ENCODE measurements around the gene ZNF787. TPM values are rescaled to one million over a fixed set of nuclear protein-coding genes. Genes with fewer than 3 reads are reported as not detected.
A peak's percentile ranks its signal among the peaks of the same experiment; 100 is the strongest.

ZNF787 gene
- total and polyA plus RNA-seq, 2 of the 13 experiments (the other 11 are each of a cell fraction or from before 2014, with no cell fraction given), result 15.1 to 42.8 TPM

DNA sequence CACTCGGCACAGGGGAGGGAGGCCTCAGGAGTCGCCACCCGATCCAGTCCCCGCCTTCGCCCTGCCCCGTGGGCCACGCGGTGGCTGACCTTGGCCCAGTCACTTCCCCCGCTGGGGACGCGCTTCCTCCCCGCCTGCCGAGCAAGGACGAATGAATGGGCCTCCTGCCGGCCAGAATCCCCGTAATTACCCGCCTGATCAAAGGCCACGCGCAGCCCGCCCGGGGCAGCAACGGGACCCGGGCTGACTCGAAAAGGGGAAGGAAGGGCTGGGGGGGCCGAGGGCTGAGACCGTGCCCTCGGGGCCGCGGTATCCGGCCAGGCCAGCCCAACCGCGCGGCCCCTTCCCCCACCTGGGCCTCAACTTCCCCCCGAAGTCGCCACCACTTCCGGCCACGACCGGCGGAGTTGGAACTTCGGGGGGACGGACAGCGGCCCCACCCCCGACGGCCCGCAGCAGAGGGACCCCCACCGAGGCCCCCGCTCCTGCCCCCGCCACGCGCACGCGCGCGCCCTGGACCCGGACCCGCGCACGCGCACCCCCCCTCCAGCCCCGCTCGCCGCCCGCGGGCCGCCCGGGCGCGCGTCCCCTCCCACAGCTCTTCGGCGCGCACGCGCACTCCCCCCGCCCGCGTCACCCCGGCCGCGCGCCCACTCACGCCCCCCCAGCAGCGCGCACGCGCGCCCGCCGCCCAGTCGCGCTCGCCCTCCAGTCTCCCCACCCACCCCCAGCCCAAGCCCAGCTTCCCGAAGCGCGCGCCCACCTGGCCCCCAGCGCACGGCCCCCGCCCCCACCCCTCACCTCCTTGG lies 520 bp downstream of the ZNF787 start (continued):
- TF ChIP-seq ZIK1 (CRISPR knock-in tag; IDR thresholded peaks at IDR 0.05; ENCODE audit: borderline replicate concordance, low read depth) (peak; percentile 88; the same call in 1 of the 2 replicates), ZNF382 (CRISPR knock-in tag; IDR thresholded peaks at IDR 0.05; ENCODE audit: borderline replicate concordance) (no peak), NR2C2 (CRISPR knock-in tag; IDR thresholded peaks at IDR 0.05; ENCODE audit: borderline replicate concordance) (peak; percentile 49; the same call in 1 of the 2 replicates), ZNF20 (CRISPR knock-in tag; IDR thresholded peaks at IDR 0.05) (no peak), SMARCE1 (IDR thresholded peaks at IDR 0.05; ENCODE audit: borderline replicate concordance) (no peak), RCOR2 (CRISPR knock-in tag; IDR thresholded peaks at IDR 0.05) (0 out of 2 replicates have a peak, but pooled peaks have one; percentile 30), KLF6 (CRISPR knock-in tag; IDR thresholded peaks at IDR 0.05) (peak; percentile 73; the same call in 1 of the 2 replicates), ZNF703 (CRISPR knock-in tag; IDR thresholded peaks at IDR 0.05; ENCODE audit: borderline replicate concordance) (no peak), ZNF607 (CRISPR knock-in tag; IDR thresholded peaks at IDR 0.05; ENCODE audit: borderline replicate concordance) (peak; percentile 95), ATF7-NPFF (CRISPR knock-in tag; IDR thresholded peaks at IDR 0.05; ENCODE audit: low read depth) (peak; percentile 74), PPARG (CRISPR knock-in tag; conservative IDR thresholded peaks at IDR 0.05) (peak; percentile 61), ZNF776 (CRISPR knock-in tag; IDR thresholded peaks at IDR 0.05) (peak; percentile 42; the same call in 1 of the 2 replicates), ZNF780A (CRISPR knock-in tag; IDR thresholded peaks at IDR 0.05) (no peak), NFE2L1 (CRISPR knock-in tag; IDR thresholded peaks at IDR 0.05; ENCODE audit: borderline replicate concordance) (no peak), KDM3A (CRISPR knock-in tag; IDR thresholded peaks at IDR 0.05; ENCODE audit: low read depth) (peak; percentile 80; the same call in 1 of the 2 replicates)
- TF ChIP-seq, protein P1, sequence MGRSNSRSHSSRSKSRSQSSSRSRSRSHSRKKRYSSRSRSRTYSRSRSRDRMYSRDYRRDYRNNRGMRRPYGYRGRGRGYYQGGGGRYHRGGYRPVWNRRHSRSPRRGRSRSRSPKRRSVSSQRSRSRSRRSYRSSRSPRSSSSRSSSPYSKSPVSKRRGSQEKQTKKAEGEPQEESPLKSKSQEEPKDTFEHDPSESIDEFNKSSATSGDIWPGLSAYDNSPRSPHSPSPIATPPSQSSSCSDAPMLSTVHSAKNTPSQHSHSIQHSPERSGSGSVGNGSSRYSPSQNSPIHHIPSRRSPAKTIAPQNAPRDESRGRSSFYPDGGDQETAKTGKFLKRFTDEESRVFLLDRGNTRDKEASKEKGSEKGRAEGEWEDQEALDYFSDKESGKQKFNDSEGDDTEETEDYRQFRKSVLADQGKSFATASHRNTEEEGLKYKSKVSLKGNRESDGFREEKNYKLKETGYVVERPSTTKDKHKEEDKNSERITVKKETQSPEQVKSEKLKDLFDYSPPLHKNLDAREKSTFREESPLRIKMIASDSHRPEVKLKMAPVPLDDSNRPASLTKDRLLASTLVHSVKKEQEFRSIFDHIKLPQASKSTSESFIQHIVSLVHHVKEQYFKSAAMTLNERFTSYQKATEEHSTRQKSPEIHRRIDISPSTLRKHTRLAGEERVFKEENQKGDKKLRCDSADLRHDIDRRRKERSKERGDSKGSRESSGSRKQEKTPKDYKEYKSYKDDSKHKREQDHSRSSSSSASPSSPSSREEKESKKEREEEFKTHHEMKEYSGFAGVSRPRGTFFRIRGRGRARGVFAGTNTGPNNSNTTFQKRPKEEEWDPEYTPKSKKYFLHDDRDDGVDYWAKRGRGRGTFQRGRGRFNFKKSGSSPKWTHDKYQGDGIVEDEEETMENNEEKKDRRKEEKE (IDR thresholded peaks at IDR 0.05), result no peak
- TF ChIP-seq, protein P2, sequence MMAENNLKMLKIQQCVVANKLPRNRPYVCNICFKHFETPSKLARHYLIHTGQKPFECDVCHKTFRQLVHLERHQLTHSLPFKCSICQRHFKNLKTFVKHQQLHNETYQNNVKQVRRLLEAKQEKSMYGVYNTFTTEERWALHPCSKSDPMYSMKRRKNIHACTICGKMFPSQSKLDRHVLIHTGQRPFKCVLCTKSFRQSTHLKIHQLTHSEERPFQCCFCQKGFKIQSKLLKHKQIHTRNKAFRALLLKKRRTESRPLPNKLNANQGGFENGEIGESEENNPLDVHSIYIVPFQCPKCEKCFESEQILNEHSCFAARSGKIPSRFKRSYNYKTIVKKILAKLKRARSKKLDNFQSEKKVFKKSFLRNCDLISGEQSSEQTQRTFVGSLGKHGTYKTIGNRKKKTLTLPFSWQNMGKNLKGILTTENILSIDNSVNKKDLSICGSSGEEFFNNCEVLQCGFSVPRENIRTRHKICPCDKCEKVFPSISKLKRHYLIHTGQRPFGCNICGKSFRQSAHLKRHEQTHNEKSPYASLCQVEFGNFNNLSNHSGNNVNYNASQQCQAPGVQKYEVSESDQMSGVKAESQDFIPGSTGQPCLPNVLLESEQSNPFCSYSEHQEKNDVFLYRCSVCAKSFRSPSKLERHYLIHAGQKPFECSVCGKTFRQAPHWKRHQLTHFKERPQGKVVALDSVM (CRISPR knock-in tag; IDR thresholded peaks at IDR 0.05), result 0 out of 2 replicates have a peak, but pooled peaks have one; percentile 30
- TF ChIP-seq, protein P3, sequence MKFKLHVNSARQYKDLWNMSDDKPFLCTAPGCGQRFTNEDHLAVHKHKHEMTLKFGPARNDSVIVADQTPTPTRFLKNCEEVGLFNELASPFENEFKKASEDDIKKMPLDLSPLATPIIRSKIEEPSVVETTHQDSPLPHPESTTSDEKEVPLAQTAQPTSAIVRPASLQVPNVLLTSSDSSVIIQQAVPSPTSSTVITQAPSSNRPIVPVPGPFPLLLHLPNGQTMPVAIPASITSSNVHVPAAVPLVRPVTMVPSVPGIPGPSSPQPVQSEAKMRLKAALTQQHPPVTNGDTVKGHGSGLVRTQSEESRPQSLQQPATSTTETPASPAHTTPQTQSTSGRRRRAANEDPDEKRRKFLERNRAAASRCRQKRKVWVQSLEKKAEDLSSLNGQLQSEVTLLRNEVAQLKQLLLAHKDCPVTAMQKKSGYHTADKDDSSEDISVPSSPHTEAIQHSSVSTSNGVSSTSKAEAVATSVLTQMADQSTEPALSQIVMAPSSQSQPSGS (CRISPR knock-in tag; IDR thresholded peaks at IDR 0.05), result peak; percentile 54; the same call in 1 of the 2 replicates
- TF ChIP-seq, protein P4, sequence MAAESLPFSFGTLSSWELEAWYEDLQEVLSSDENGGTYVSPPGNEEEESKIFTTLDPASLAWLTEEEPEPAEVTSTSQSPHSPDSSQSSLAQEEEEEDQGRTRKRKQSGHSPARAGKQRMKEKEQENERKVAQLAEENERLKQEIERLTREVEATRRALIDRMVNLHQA (CRISPR knock-in tag; IDR thresholded peaks at IDR 0.05), result no peak
- TF ChIP-seq, protein P5, sequence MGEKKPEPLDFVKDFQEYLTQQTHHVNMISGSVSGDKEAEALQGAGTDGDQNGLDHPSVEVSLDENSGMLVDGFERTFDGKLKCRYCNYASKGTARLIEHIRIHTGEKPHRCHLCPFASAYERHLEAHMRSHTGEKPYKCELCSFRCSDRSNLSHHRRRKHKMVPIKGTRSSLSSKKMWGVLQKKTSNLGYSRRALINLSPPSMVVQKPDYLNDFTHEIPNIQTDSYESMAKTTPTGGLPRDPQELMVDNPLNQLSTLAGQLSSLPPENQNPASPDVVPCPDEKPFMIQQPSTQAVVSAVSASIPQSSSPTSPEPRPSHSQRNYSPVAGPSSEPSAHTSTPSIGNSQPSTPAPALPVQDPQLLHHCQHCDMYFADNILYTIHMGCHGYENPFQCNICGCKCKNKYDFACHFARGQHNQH (CRISPR knock-in tag; IDR thresholded peaks at IDR 0.05), result peak; percentile 79; the same call in 1 of the 2 replicates

Measured in HepG2 (cell line).